Activated naive CD8-positive, alpha-beta T cell (primary cell): Measurements from ENCODE around the gene IGSF3.
A peak's percentile ranks its signal among the peaks of the same experiment; 100 is the strongest.

Source experiments
- H3K27ac Mint-ChIP-seq: one replicate; pipeline ENCODE4 v1.8.0; 2021; ENCODE audit warnings: mixed read lengths
- H3K27me3 Mint-ChIP-seq: one replicate; pipeline ENCODE4 v1.8.0; 2021; ENCODE audit warnings: mixed read lengths
- H3K36me3 Mint-ChIP-seq: one replicate; pipeline ENCODE4 v1.8.0; 2021; ENCODE audit warnings: mixed read lengths
- H3K4me1 Mint-ChIP-seq: one replicate; pipeline ENCODE4 v1.8.0; 2021; ENCODE audit warnings: low read depth, mixed read lengths
- H3K4me3 Mint-ChIP-seq: one replicate; pipeline ENCODE4 v1.8.0; 2021; ENCODE audit warnings: mild to moderate bottlenecking, mixed read lengths
- H3K9me3 Mint-ChIP-seq: one replicate; pipeline ENCODE4 v1.8.0; 2021; ENCODE audit warnings: low read depth, mixed read lengths

Gene IGSF3

GRCh38 chr1:116679091-116679827 is 11.7 kb upstream of the IGSF3 start:
- Mint-ChIP-seq H3K4me1 (no peaks in the 10 kb centered on the region), H3K4me3 (no peak overlapping the region), H3K9me3 (no peaks in the 10 kb centered on the region), H3K36me3 (no peaks in the 10 kb centered on the region), H3K27ac (no peak overlapping the region), H3K27me3 (peaks cover 10% of the 10 kb centered on the region)

GRCh38 chr1:116678732-116679090 is 11.2 kb upstream of the IGSF3 start:
- Mint-ChIP-seq H3K36me3 (no peaks in the 10 kb centered on the region), H3K9me3 (no peaks in the 10 kb centered on the region), H3K27me3 (peaks cover 15% of the 10 kb centered on the region), H3K4me1 (no peaks in the 10 kb centered on the region), H3K27ac (no peak overlapping the region), H3K4me3 (no peak overlapping the region)

GRCh38 chr1:116677474-116678062 is 10.0 kb upstream of the IGSF3 start:
- Mint-ChIP-seq H3K27me3 (peaks cover 19% of the 10 kb centered on the region), H3K9me3 (no peaks in the 10 kb centered on the region), H3K27ac (no peak overlapping the region), H3K4me1 (no peaks in the 10 kb centered on the region), H3K36me3 (no peaks in the 10 kb centered on the region), H3K4me3 (no peak overlapping the region)

GRCh38 chr1:116676291-116676690 is 8.8 kb upstream of the IGSF3 start:
- H3K9me3 Mint-ChIP-seq, result no peaks in the 10 kb centered on the region
- H3K36me3 Mint-ChIP-seq, result no peaks in the 10 kb centered on the region
- peaks cover 21% of the 10 kb centered on the region for H3K27me3 Mint-ChIP-seq
- H3K27ac Mint-ChIP-seq, result no peak overlapping the region
- no peak overlapping the region for H3K4me3 Mint-ChIP-seq
- no peaks in the 10 kb centered on the region for H3K4me1 Mint-ChIP-seq

GRCh38 chr1:116674751-116675150 is 7.2 kb upstream of the IGSF3 start:
- Mint-ChIP-seq H3K4me1 (no peaks in the 10 kb centered on the region), H3K4me3 (no peak overlapping the region), H3K27me3 (peaks cover 27% of the 10 kb centered on the region), H3K36me3 (no peaks in the 10 kb centered on the region), H3K9me3 (no peaks in the 10 kb centered on the region), H3K27ac (no peak overlapping the region)

- Mint-ChIP-seq H3K4me3 (no peak overlapping the region), H3K36me3 (no peaks in the 10 kb centered on the region), H3K27ac (no peak overlapping the region), H3K4me1 (no peaks in the 10 kb centered on the region), H3K9me3 (no peaks in the 10 kb centered on the region), H3K27me3 (peaks cover 29% of the 10 kb centered on the region)
These were observed 6.5 kb upstream of the IGSF3 start for GRCh38 chr1:116674011-116674531.

GRCh38 chr1:116671912-116672311 is 4.4 kb upstream of the IGSF3 start:
- Mint-ChIP-seq H3K9me3 (no peaks in the 10 kb centered on the region), H3K36me3 (no peaks in the 10 kb centered on the region), H3K4me3 (no peak overlapping the region), H3K4me1 (no peaks in the 10 kb centered on the region), H3K27me3 (peaks cover 36% of the 10 kb centered on the region), H3K27ac (no peak overlapping the region)

GRCh38 chr1:116671072-116671760 is 3.7 kb upstream of the IGSF3 start:
- Mint-ChIP-seq H3K36me3 (no peaks in the 10 kb centered on the region), H3K27ac (no peak overlapping the region), H3K9me3 (no peaks in the 10 kb centered on the region), H3K4me1 (peaks cover 6% of the 10 kb centered on the region), H3K4me3 (no peak overlapping the region), H3K27me3 (peaks cover 38% of the 10 kb centered on the region)

GRCh38 chr1:116668277-116668676 is 744 bp upstream of the IGSF3 start:
- Mint-ChIP-seq H3K4me1 (peaks cover 16% of the 10 kb centered on the region), H3K27ac (no peak overlapping the region), H3K4me3 (peak overlapping the region; percentile 80), H3K9me3 (no peaks in the 10 kb centered on the region), H3K27me3 (peaks cover 42% of the 10 kb centered on the region), H3K36me3 (no peaks in the 10 kb centered on the region)

GRCh38 chr1:116667078-116667574 is 407 bp downstream of the IGSF3 start:
- H3K27ac Mint-ChIP-seq, result no peak overlapping the region
- peaks cover 16% of the 10 kb centered on the region for H3K4me1 Mint-ChIP-seq
- H3K9me3 Mint-ChIP-seq, result no peaks in the 10 kb centered on the region
- peak overlapping the region; percentile 86 for H3K4me3 Mint-ChIP-seq
- H3K36me3 Mint-ChIP-seq, result no peaks in the 10 kb centered on the region
- H3K27me3 Mint-ChIP-seq, result peaks cover 50% of the 10 kb centered on the region

GRCh38 chr1:116666187-116667077 is 1.1 kb downstream of the IGSF3 start:
- no peaks in the 10 kb centered on the region for H3K36me3 Mint-ChIP-seq
- H3K9me3 Mint-ChIP-seq, result no peaks in the 10 kb centered on the region
- peaks cover 16% of the 10 kb centered on the region for H3K4me1 Mint-ChIP-seq
- peak overlapping the region; percentile 86 for H3K4me3 Mint-ChIP-seq
- H3K27me3 Mint-ChIP-seq, result peaks cover 51% of the 10 kb centered on the region
- H3K27ac Mint-ChIP-seq, result no peak overlapping the region

GRCh38 chr1:116664978-116665371 is 2.6 kb downstream of the IGSF3 start:
- Mint-ChIP-seq H3K9me3 (no peaks in the 10 kb centered on the region), H3K27me3 (peaks cover 48% of the 10 kb centered on the region), H3K4me3 (no peak overlapping the region), H3K27ac (no peak overlapping the region), H3K36me3 (no peaks in the 10 kb centered on the region), H3K4me1 (peaks cover 16% of the 10 kb centered on the region)

GRCh38 chr1:116664366-116664977 is 3.1 kb downstream of the IGSF3 start:
- Mint-ChIP-seq H3K4me3 (no peak overlapping the region), H3K9me3 (no peaks in the 10 kb centered on the region), H3K27ac (no peak overlapping the region), H3K27me3 (peaks cover 45% of the 10 kb centered on the region), H3K36me3 (no peaks in the 10 kb centered on the region), H3K4me1 (peaks cover 16% of the 10 kb centered on the region)

GRCh38 chr1:116663821-116664220 is 3.7 kb downstream of the IGSF3 start:
- Mint-ChIP-seq H3K27me3 (peaks cover 43% of the 10 kb centered on the region), H3K4me1 (peaks cover 16% of the 10 kb centered on the region), H3K9me3 (no peaks in the 10 kb centered on the region), H3K27ac (no peak overlapping the region), H3K36me3 (no peaks in the 10 kb centered on the region), H3K4me3 (no peak overlapping the region)
